SH-SY5Y (cell line): ENCODE measurements around the gene AGPAT3.

Source experiments
- GATA2 ChIP-seq: IDR thresholded peaks from 2 replicates; pipeline ENCODE4 v1.6.1; 2011; ENCODE audit warnings: mild to moderate bottlenecking, low read depth, low read length
- GATA3 ChIP-seq: IDR thresholded peaks from 2 replicates; pipeline ENCODE4 v1.6.1; 2011; ENCODE audit warnings: low read depth, mild to moderate bottlenecking, low read length, moderate library complexity

AGPAT3 gene

GRCh38 chr21:43958364-43959158 is 93.5 kb downstream of the AGPAT3 start:
- TF ChIP-seq GATA2 (no peak), GATA3 (no peak)

- no peak for TF ChIP-seq GATA3
Measured at GRCh38 chr21:43959231-43960116, 94.5 kb downstream of the AGPAT3 start.

GRCh38 chr21:43961382-43961909 is 96.4 kb downstream of the AGPAT3 start:
- TF ChIP-seq GATA2: no peak
- TF ChIP-seq GATA3: no peak

GRCh38 chr21:43965911-43966585 is 101.0 kb downstream of the AGPAT3 start:
- TF ChIP-seq GATA2 (no peak), GATA3 (no peak)

GRCh38 chr21:43966946-43967512 is 102.0 kb downstream of the AGPAT3 start:
- TF ChIP-seq GATA3 (no peak), GATA2 (no peak)

- TF ChIP-seq GATA2: no peak
- TF ChIP-seq GATA3: no peak
Measured at GRCh38 chr21:43967981-43968380, 103.0 kb downstream of the AGPAT3 start.

- TF ChIP-seq GATA3 (no peak), GATA2 (no peak)
Measured at GRCh38 chr21:43968410-43969114, 103.5 kb downstream of the AGPAT3 start.

GRCh38 chr21:43969115-43969444 is 104.1 kb downstream of the AGPAT3 start:
- TF ChIP-seq GATA2 (no peak), GATA3 (no peak)

GRCh38 chr21:43970551-43970950 is 105.5 kb downstream of the AGPAT3 start:
- TF ChIP-seq GATA2 (no peak), GATA3 (no peak)

- TF ChIP-seq GATA2 (no peak), GATA3 (no peak)
Measured at GRCh38 chr21:43971201-43971991, 106.4 kb downstream of the AGPAT3 start.

GRCh38 chr21:43971992-43972255 is 106.9 kb downstream of the AGPAT3 start:
- TF ChIP-seq GATA2 (no peak), GATA3 (no peak)

- TF ChIP-seq GATA3 (no peak), GATA2 (no peak)
Measured at GRCh38 chr21:43972850-43973633, 108.0 kb downstream of the AGPAT3 start.
